Neural progenitor cell (in vitro differentiated cells): ENCODE measurements around the gene AP2A1. TPM values are rescaled to one million over a fixed set of nuclear protein-coding genes. Genes with fewer than 3 reads are reported as not detected.

Experiments used
- DNase-seq: peaks from one replicate; pipeline ENCODE4 v3.0.0-alpha.2; 2016; ENCODE audit warnings: low spot score
- H2AFZ ChIP-seq: fragments of 200-600 bp; sonication (generic); replicated peaks from 2 replicates; pipeline ENCODE4 v1.6.1; 2016; ENCODE audit warnings: antibody characterized with exemption
- H3F3A ChIP-seq: fragments of 200-600 bp; sonication (generic); 2 replicates; pipeline ENCODE4 v1.6.1; 2016; ENCODE audit warnings: antibody characterized with exemption, low read depth
- H3K27ac ChIP-seq: fragments of 200-600 bp; sonication (generic); 2 replicates; pipeline ENCODE4 v1.5.1; 2016; ENCODE audit warnings: mild to moderate bottlenecking
- H3K27me3 ChIP-seq: fragments of 200-600 bp; sonication (generic); 2 replicates; pipeline ENCODE4 v1.6.1; 2016; ENCODE audit warnings: mild to moderate bottlenecking, moderate library complexity
- H3K36me3 ChIP-seq: fragments of 200-600 bp; sonication (generic); 2 replicates; pipeline ENCODE4 v1.5.1; 2016
- H3K4me1 ChIP-seq: fragments of 200-600 bp; sonication (generic); 2 replicates; pipeline ENCODE4 v1.6.1; 2016; ENCODE audit warnings: mixed run types
- H3K4me2 ChIP-seq: fragments of 200-600 bp; sonication (generic); 2 replicates; pipeline ENCODE4 v1.6.1; 2016
- H3K4me3 ChIP-seq: fragments of 200-600 bp; sonication (generic); 2 replicates; pipeline ENCODE4 v1.5.1; 2016
- H3K79me2 ChIP-seq: fragments of 200-600 bp; sonication (generic); 2 replicates; pipeline ENCODE4 v1.6.1; 2016; ENCODE audit warnings: low read depth
- H3K9ac ChIP-seq: fragments of 200-600 bp; sonication (generic); 2 replicates; pipeline ENCODE4 v1.6.1; 2016
- H3K9me3 ChIP-seq: fragments of 200-600 bp; sonication (generic); 2 replicates; pipeline ENCODE4 v1.5.1; 2016; ENCODE audit warnings: low read depth
- H4K20me1 ChIP-seq: fragments of 200-600 bp; sonication (generic); 2 replicates; pipeline ENCODE4 v1.6.1; 2016; ENCODE audit warnings: low read depth
- H3K27ac Mint-ChIP-seq: 3 replicates; pipeline ENCODE4 v1.8.0; 2021; ENCODE audit warnings: mixed read lengths
- H3K27me3 Mint-ChIP-seq: 2 replicates; pipeline ENCODE4 v1.8.0; 2022; ENCODE audit warnings: low read depth, mild to moderate bottlenecking, inconsistent platforms, moderate library complexity, mixed read lengths; ENCODE audit not compliant: insufficient read depth
- H3K36me3 Mint-ChIP-seq: 3 replicates; pipeline ENCODE4 v1.8.0; 2021; ENCODE audit warnings: mixed read lengths
- H3K4me1 Mint-ChIP-seq: 3 replicates; pipeline ENCODE4 v1.8.0; 2021; ENCODE audit warnings: mixed read lengths
- H3K4me3 Mint-ChIP-seq: 3 replicates; pipeline ENCODE4 v1.8.0; 2021; ENCODE audit warnings: mild to moderate bottlenecking, moderate library complexity, mixed read lengths
- H3K9me3 Mint-ChIP-seq: 3 replicates; pipeline ENCODE4 v1.8.0; 2020; ENCODE audit warnings: mixed read lengths
- EZH2 ChIP-seq: fragments of 200-600 bp; sonication (generic); IDR thresholded peaks from 2 replicates; pipeline ENCODE4 v1.6.1; 2017; ENCODE audit warnings: antibody characterized with exemption, mild to moderate bottlenecking, moderate library complexity
- EZH2phosphoT487 ChIP-seq: fragments of 200-600 bp; sonication (generic); IDR thresholded peaks from 2 replicates; pipeline ENCODE4 v1.6.1; 2017; ENCODE audit warnings: antibody characterized with exemption
- total RNA-seq: library from RNA; depleted of rRNA; stranded (reverse); fragments of >200 nt; gene quantifications from 2 replicates; pipeline ENCODE4 v1.2.3, GENCODE V29; 2015; ENCODE audit warnings: low replicate concordance
- TF ChIP-seq, protein P1 (sequence below): fragments of 200-600 bp; sonication (generic); IDR thresholded peaks from 2 replicates; pipeline ENCODE4 v1.5.1; 2017; ENCODE audit warnings: antibody characterized with exemption, mild to moderate bottlenecking

The AP2A1 gene
- total RNA-seq, 1 donor from 2014 or later, result 61.6 TPM

- no peak overlapping the region for H3K4me2 ChIP-seq
- no peaks in the 10 kb centered on the region for H3K36me3 ChIP-seq
- peaks cover 29% of the 10 kb centered on the region for H4K20me1 ChIP-seq
- no peaks in the 10 kb centered on the region for H3K4me1 ChIP-seq
- no peaks in the 10 kb centered on the region for H3K27me3 ChIP-seq
- Mint-ChIP-seq H3K4me1 (no peaks in the 10 kb centered on the region), H3K36me3 (peaks cover 28% of the 10 kb centered on the region), H3K27ac (no peak overlapping the region), H3K4me3 (no peak overlapping the region), H3K9me3 (no peaks in the 10 kb centered on the region), H3K27me3 (peaks cover 4% of the 10 kb centered on the region)
- no peaks in the 10 kb centered on the region for H3K9me3 ChIP-seq
- no peak overlapping the region for H3K9ac ChIP-seq
- TF ChIP-seq EZH2 (no peak), EZH2phosphoT487 (no peak)
- TF ChIP-seq, protein P1, sequence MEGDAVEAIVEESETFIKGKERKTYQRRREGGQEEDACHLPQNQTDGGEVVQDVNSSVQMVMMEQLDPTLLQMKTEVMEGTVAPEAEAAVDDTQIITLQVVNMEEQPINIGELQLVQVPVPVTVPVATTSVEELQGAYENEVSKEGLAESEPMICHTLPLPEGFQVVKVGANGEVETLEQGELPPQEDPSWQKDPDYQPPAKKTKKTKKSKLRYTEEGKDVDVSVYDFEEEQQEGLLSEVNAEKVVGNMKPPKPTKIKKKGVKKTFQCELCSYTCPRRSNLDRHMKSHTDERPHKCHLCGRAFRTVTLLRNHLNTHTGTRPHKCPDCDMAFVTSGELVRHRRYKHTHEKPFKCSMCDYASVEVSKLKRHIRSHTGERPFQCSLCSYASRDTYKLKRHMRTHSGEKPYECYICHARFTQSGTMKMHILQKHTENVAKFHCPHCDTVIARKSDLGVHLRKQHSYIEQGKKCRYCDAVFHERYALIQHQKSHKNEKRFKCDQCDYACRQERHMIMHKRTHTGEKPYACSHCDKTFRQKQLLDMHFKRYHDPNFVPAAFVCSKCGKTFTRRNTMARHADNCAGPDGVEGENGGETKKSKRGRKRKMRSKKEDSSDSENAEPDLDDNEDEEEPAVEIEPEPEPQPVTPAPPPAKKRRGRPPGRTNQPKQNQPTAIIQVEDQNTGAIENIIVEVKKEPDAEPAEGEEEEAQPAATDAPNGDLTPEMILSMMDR, result no peak
- no peaks in the 10 kb centered on the region for H3F3A ChIP-seq
- no peak overlapping the region for H3K27ac ChIP-seq
- no peak overlapping the region for H2AFZ ChIP-seq
- no peak overlapping the region for H3K4me3 ChIP-seq
- H3K79me2 ChIP-seq, result no peaks in the 10 kb centered on the region
- no peak for DNase-seq
Measured at GRCh38 chr19:49830766-49831165, 64.0 kb downstream of the AP2A1 start.

GRCh38 chr19:49831592-49831991, 64.8 kb downstream of the AP2A1 start:
- Histone ChIP-seq H3K79me2 (no peaks in the 10 kb centered on the region), H3K36me3 (no peaks in the 10 kb centered on the region), H3K4me2 (no peak overlapping the region), H3K27me3 (no peaks in the 10 kb centered on the region), H3K9me3 (no peaks in the 10 kb centered on the region), H3K27ac (no peak overlapping the region), H3F3A (no peaks in the 10 kb centered on the region), H4K20me1 (peaks cover 21% of the 10 kb centered on the region), H3K9ac (no peak overlapping the region), H3K4me3 (no peak overlapping the region), H3K4me1 (no peaks in the 10 kb centered on the region), H2AFZ (no peak overlapping the region)
- H3K27ac Mint-ChIP-seq, result no peak overlapping the region
- H3K4me1 Mint-ChIP-seq, result no peaks in the 10 kb centered on the region
- TF ChIP-seq, protein P1, result no peak
- no peak for TF ChIP-seq EZH2
- TF ChIP-seq EZH2phosphoT487, result no peak
- no peak for DNase-seq
- H3K36me3 Mint-ChIP-seq, result peaks cover 23% of the 10 kb centered on the region
- no peaks in the 10 kb centered on the region for H3K9me3 Mint-ChIP-seq
- peaks cover 4% of the 10 kb centered on the region for H3K27me3 Mint-ChIP-seq
- H3K4me3 Mint-ChIP-seq, result no peak overlapping the region

DNA sequence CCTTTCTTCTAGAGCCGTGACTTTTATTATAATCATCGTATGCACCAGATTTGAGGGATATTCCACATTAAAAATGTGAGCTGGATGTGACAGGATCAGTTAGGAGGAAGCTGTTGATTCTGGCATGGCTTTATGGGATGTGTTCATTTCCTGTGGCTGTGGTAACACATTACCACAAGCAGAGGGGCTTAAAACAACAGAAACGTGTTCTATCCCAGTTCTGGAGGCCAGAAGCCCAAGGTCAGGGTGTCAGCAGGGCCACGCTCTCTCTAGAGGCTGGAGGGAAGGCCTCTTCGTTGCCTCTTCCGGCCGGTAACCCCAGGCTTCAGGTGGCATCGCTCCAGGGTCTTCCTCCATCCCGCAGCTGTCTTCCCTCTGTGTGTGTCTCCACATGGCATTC, 65.8 kb downstream of the AP2A1 start:
- H3K9me3 Mint-ChIP-seq, result no peaks in the 10 kb centered on the region
- Histone ChIP-seq H4K20me1 (peaks cover 14% of the 10 kb centered on the region), H3F3A (no peaks in the 10 kb centered on the region), H3K36me3 (no peaks in the 10 kb centered on the region), H2AFZ (no peak overlapping the region), H3K27me3 (no peaks in the 10 kb centered on the region), H3K9me3 (no peaks in the 10 kb centered on the region), H3K4me3 (no peak overlapping the region), H3K4me2 (no peak overlapping the region), H3K9ac (no peak overlapping the region), H3K4me1 (no peaks in the 10 kb centered on the region), H3K27ac (no peak overlapping the region), H3K79me2 (no peaks in the 10 kb centered on the region)
- no peaks in the 10 kb centered on the region for H3K4me1 Mint-ChIP-seq
- H3K27me3 Mint-ChIP-seq, result peaks cover 4% of the 10 kb centered on the region
- H3K4me3 Mint-ChIP-seq, result no peak overlapping the region
- DNase-seq, result no peak
- H3K36me3 Mint-ChIP-seq, result peaks cover 28% of the 10 kb centered on the region
- H3K27ac Mint-ChIP-seq, result peak overlapping the region; percentile 15
- TF ChIP-seq, protein P1, result no peak
- TF ChIP-seq EZH2, result no peak
